Spleen (tissue), 7 donors: ENCODE results near the gene ZG16.

Source experiments
- POLR2A ChIP-seq, 3 donors: fragments of 450-650 bp; IDR thresholded peaks; one replicate each; pipeline ENCODE4 v1.5.1; 2017; ENCODE audit warnings: antibody characterized with exemption in 3 of 3, mild to moderate bottlenecking in 1 of 3
- POLR2AphosphoS5 ChIP-seq, 3 donors: sonication (generic); formaldehyde crosslinking; IDR thresholded peaks; one replicate each; pipeline ENCODE4 v1.5.1; 2017; ENCODE audit warnings: antibody characterized with exemption in 3 of 3
- TF ChIP-seq, protein P1 (sequence below), 11 experiments: fragments of 200-600 bp in 7 of 11; fragments of 450-650 bp in 4 of 11; sonication (generic) in 4 of 11; IDR thresholded peaks in 8 of 11; conservative IDR thresholded peaks in 3 of 11; 1 replicate in 7 of 11; 2 replicates in 4 of 11; pipeline versions ENCODE4 v1.4.0 to v1.8.0; 2016 to 2021; ENCODE audit warnings: antibody characterized with exemption in 11 of 11, inconsistent platforms in 4 of 11, mild to moderate bottlenecking in 1 of 11
- donor health status: DM: no; HTN: no; CAD: no; lungs with moderate emphysema.
- donor health status: DM: no; HTN: no; CAD: no.
- donor health status: DM: no; HTN: no; CAD: no.

- no peak for TF ChIP-seq POLR2AphosphoS5 (IDR thresholded peaks at IDR 0.05)
- TF ChIP-seq, protein P1, sequence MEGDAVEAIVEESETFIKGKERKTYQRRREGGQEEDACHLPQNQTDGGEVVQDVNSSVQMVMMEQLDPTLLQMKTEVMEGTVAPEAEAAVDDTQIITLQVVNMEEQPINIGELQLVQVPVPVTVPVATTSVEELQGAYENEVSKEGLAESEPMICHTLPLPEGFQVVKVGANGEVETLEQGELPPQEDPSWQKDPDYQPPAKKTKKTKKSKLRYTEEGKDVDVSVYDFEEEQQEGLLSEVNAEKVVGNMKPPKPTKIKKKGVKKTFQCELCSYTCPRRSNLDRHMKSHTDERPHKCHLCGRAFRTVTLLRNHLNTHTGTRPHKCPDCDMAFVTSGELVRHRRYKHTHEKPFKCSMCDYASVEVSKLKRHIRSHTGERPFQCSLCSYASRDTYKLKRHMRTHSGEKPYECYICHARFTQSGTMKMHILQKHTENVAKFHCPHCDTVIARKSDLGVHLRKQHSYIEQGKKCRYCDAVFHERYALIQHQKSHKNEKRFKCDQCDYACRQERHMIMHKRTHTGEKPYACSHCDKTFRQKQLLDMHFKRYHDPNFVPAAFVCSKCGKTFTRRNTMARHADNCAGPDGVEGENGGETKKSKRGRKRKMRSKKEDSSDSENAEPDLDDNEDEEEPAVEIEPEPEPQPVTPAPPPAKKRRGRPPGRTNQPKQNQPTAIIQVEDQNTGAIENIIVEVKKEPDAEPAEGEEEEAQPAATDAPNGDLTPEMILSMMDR (IDR thresholded peaks at IDR 0.05 in 8 of 11, conservative IDR thresholded peaks at IDR 0.05 in 3 of 11), result no peak
- TF ChIP-seq POLR2A (IDR thresholded peaks at IDR 0.05), result no peak
Observed at GRCh38 chr16:29734786-29735185, 43.3 kb upstream of the ZG16 start.
